GM20431 (cell line): ENCODE results near the gene SP140L.
"Not testable (repeated sequence)": the region's sequence is repeated elsewhere in the genome, so short reads cannot be mapped to it uniquely, and the experiment has no call there.

Experiments
- in situ Hi-C: fragments of 300-500 bp; cut with MseI, MboI; formaldehyde crosslinking; loops from one replicate; pipeline ENCODE4 v1.15.0; 2020; ENCODE audit warnings: low sequenced_read_pairs; ENCODE audit not compliant: unreplicated experiment

The SP140L gene

DNA sequence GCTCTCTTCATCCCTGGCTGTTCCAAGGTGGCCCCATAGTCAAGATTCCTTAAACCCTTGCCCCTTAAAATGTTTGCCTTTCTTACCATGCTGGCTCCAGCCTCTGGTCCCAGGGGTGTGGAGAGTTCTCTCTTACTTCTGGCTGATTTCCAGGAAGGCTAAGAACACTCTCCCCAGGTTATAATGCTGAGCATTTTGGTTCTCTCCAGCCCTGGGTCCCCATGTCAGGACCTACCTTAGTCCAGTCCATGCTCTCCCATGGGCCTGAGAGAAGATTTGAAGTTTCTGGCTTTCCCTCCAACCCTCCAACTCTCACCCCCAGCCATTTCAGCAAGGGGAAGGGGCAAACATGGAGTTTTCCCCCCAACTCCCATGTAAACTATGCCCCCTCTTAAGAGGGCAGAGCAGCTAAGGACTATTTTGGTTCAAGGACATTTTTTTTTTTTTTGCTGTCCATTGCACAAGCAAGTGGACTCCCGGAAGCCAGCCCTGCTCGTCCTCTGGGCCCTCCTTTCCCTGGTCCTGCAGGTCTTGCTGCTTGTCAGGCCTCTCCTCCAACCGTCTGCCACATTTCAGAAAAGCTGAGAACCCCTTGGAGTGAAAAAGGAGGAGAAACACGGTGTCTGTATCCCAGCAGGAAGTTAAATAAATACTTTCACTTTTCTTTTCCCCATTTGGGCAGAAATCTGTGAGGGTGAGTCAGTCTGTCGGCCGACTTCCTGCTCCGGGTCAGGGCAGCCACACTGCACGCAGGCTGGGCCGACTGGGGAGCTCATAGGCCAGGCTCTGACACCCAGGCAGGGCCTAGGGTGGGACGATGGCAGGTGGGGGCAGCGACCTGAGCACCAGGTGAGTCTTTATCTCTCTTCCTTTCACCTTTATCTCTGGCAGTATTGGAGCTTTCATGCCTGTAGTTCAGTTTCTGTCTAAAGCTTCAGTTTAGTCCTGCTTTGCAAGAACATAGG, at the start of gene SP140L:
SP140L (plus strand) TSS at position 741 of the 965 bp plus-strand sequence; CDS start at position 818, 77 bp downstream.
- in situ Hi-C loops: no loop called here

- in situ Hi-C loops: no loop called here
These were observed 44.1 kb upstream of the SP140L start for GRCh38 chr2:230282936-230283335.

GRCh38 chr2:230286048-230286447, 40.9 kb upstream of the SP140L start:
- in situ Hi-C loops: no loop called here

DNA sequence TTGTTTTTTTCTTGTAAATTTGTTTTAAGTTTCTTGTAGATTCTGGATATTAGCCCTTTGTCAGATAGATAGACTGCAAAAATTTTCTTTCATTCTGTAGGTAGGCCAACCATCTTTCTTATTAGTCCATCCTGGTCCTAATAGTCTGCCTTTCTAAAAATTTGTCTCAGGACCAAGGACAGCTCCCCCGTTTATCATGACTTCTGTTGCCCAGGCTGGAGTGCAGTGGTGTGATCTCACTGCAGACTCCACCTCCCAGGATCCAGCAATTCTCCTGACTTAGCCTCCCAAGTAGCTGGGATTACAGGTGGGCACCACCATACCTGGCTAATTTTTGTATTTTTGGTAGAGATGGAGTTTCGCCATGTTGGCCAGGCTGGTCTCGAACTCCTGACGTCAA, 37.7 kb upstream of the SP140L start:
- in situ Hi-C loops: not testable (repeated sequence)

DNA sequence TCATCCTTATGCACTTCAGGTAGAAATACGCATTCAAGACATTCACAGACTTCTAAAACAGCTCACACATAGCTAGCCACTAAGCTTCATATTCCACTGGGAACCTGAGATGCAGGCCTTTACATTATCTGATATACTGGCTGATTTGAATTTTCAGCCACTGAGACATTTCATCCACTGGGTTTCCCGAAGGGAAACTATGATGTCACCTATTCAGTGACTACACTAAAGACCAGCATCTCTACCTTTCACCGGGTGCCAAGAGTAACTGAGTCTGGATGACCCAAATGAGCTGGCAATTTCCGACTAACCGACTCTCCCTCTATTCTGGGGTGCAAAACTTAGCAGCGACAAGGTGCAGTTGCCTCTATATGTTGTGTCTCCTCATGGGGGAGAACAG, 31.8 kb upstream of the SP140L start:
- in situ Hi-C loops: no loop called here

- in situ Hi-C loops: no loop called here
These were observed 30.1 kb upstream of the SP140L start for GRCh38 chr2:230296917-230297316.

DNA sequence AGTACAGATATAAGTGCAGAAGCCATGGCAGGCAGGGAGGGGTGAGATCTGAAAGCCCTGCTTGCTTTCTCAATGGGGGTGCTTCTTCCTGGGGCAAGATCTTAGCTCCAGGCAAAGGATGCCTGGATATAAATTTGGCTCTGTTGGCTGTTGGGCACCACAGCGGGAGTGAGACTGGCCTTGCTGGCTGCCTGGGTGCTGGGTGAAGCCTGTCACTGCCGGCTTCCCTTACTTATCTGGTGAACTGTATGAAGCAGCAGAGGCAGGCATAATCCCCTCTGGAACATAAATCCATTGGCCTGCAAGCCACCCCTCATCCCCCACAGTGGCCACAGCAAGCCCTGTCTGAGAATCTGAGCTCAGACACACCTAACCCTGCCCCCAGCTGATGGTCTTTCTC, 27.4 kb upstream of the SP140L start:
- in situ Hi-C loops: no loop called here

DNA sequence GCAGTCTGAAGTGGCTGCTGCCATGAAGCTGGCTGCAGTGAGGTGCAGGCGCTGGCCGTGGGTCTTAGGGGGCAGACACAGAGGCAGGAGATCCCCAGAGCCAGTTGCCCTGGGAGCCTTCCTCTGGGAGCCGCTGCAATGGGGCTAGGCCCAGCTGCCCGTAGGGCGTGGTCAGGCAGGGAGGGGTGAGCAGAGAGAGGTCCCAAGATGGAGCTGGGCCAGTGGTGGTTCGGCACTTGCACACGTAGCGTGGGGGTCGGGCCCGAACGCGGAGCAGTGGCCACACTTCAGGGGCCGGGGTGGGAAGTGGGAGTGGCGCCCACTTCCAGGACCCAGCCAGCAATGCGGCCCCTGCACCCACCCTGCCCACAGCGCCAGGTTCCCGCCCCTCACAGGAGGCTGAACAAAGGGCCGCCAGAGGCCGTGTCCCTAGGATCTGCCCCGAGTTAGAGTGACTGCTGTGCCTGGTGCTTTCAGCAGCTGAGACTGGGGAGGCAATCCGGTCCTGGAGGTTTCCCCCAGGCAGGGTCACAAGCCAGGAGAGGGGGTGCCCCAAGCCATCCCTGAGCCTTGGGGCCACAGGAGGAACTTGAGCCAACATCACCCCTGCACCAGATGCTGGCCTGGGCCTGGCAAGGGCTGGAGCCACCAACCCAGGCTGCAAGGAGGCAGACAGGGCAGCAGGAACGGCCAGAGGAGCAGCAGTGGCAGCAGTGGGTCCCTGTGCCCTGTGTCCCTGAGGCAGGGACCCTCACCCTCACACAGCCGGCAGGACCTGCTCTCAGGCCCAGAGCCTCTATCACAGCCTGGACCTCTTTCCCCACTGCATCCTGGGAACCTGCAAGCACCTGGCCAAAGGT, 21.3 kb upstream of the SP140L start:
- in situ Hi-C loops: no loop called here

- in situ Hi-C loops: no loop called here
These were observed 20.5 kb upstream of the SP140L start for GRCh38 chr2:230306474-230306873.

GRCh38 chr2:230307485-230307884, 19.5 kb upstream of the SP140L start:
- in situ Hi-C loops: no loop called here

DNA sequence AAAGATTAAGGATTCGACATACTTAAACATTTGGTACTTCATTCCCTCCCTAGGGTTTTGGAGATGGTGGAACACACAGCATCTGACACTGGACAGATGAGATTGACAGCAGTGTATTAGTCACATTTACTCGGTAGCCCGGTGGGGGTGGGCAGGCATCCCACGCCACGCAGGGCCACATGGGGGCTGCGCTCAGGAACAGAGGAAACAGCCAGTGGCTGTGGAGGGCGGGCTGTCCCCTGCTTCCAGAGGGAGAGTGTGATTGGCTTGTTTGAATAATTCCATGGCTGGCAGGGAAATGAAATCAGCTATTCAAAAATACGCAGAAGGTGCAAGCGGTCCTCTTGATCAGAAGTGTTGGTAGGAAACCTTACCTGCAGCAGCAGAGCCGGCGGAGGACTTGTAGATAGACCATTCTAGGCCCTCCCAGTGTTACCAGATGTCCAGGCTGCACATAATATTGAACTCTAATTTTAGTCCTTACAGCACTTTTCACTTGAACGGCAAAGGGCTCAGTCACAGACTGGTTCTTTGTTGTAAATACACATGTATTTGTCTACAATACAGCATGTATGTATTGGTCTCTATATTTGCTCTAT, 18.5 kb upstream of the SP140L start:
- in situ Hi-C loops: no loop called here

DNA sequence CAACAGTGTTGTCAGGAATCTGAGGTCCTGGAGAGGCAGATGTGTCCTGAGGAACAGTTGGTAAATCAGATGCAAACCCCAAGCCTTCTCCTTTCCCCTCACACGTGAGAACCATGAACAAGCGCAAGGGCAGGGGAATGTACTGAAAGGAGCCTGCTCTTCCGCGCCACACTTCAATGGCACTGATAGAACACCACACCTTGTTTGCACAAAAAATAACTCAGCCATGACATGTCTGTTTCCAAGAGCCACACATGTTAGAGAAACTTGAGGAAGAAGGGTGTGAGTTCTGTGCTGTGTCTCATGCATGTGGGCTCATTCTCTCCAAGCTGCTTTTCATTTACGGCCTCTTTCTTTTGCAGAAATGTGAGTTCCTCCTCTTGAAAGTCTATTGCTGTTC, 16.2 kb upstream of the SP140L start:
- in situ Hi-C loops: not testable (repeated sequence)

- in situ Hi-C loops: not testable (repeated sequence)
These were observed 15.4 kb upstream of the SP140L start for GRCh38 chr2:230311634-230312033.

- in situ Hi-C loops: no loop called here
These were observed 14.4 kb upstream of the SP140L start for GRCh38 chr2:230312638-230313037.

DNA sequence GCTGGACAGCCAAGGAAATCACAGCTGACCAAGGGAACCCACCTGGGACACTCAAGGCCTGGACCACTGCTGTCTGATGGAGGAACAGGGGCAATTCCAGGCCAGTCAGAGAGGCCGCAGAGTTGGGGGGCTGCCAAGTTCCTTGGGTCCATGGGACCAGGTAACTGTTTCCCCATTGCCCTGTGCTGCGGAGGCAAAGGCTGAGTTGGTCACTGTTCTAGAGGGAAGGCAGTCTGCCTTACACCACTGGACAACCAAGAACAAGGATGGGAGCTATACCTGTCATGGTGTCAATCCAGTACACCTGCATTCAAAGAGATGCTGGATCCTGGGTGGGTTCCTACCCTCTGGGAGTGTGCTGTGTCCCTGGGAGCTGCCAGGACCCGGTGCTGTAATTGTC, 9.6 kb upstream of the SP140L start:
- in situ Hi-C loops: no loop called here

- in situ Hi-C loops: no loop called here
These were observed 8.5 kb upstream of the SP140L start for GRCh38 chr2:230318190-230319121.

GRCh38 chr2:230319211-230319862, 7.7 kb upstream of the SP140L start:
- in situ Hi-C loops: no loop called here

GRCh38 chr2:230321031-230321430, 6.0 kb upstream of the SP140L start:
- in situ Hi-C loops: no loop called here
